B cell (primary cell): ENCODE measurements around the gene FUS. TPM values are rescaled to one million over a fixed set of nuclear protein-coding genes. Genes with fewer than 3 reads are reported as not detected.

ENCODE experiments used
- ATAC-seq: fragments of 200-7000 bp; cut with Tn5 transposase; one replicate; pipeline ENCODE4 v1.10.0; 2021; ENCODE audit warnings: low read depth, mild to moderate bottlenecking, moderate number of reproducible peaks, moderate library complexity
- CTCF ChIA-PET: fragments of 350-600 bp; sonication (Branson Sonifier 250); formaldehyde crosslinking; loops from one replicate; lab custom pipeline; 2021; ENCODE audit warnings: antibody characterized with exemption, inconsistent platforms; lab: Charles Lee
- POLR2A ChIA-PET: fragments of 350-600 bp; sonication (Branson Sonifier 250); formaldehyde crosslinking; loops from one replicate; lab custom pipeline; 2021; ENCODE audit warnings: antibody characterized with exemption; lab: Charles Lee
- DNase-seq: peaks from one replicate; pipeline ENCODE4 v3.0.0; 2013
- H2AFZ ChIP-seq: 2 replicates; pipeline ENCODE4 v1.6.1; 2012; ENCODE audit warnings: mild to moderate bottlenecking, low read depth, low read length; ENCODE audit not compliant: insufficient read depth, poor library complexity, severe bottlenecking
- H3K27ac ChIP-seq, 2 donors: 1 replicate in 1 of 2; 2 replicates in 1 of 2; pipeline ENCODE4 v1.5.1; 2012 to 2013; ENCODE audit warnings: low read length in 2 of 2, mild to moderate bottlenecking in 2 of 2, moderate library complexity in 1 of 2
- H3K27me3 ChIP-seq, 4 experiments: fragments of 200-600 bp in 1 of 4; sonication (generic) in 1 of 4; replicated peaks in 1 of 4; 1 replicate in 2 of 4; 2 replicates in 2 of 4; pipeline versions ENCODE4 v1.6.1 to v1.7.0; 2013 to 2016; ENCODE audit warnings: low read length in 3 of 4, mild to moderate bottlenecking in 2 of 4, mixed read lengths in 1 of 4, moderate library complexity in 1 of 4; ENCODE audit not compliant: insufficient read depth in 4 of 4, control insufficient read depth in 3 of 4; ENCODE audit errors: control extremely low read depth in 1 of 4
- H3K36me3 ChIP-seq, 2 experiments: replicated peaks in 1 of 2; 1 replicate in 1 of 2; 2 replicates in 1 of 2; pipeline versions ENCODE4 v1.6.1 to v1.7.1; 2013; ENCODE audit warnings: low read length in 1 of 2; ENCODE audit not compliant: insufficient read depth in 2 of 2, control insufficient read depth in 1 of 2; ENCODE audit errors: control extremely low read depth in 1 of 2, extremely low read depth in 1 of 2
- H3K4me1 ChIP-seq, 2 donors: fragments of 200-600 bp in 1 of 2; sonication (generic) in 1 of 2; 1 replicate in 1 of 2; 2 replicates in 1 of 2; pipeline versions ENCODE4 v1.5.1 to v1.6.1; 2013 to 2017; ENCODE audit warnings: low read length in 2 of 2; ENCODE audit not compliant: control insufficient read depth in 2 of 2, insufficient read depth in 2 of 2
- H3K4me2 ChIP-seq: replicated peaks from 2 replicates; pipeline ENCODE3; 2012; ENCODE audit warnings: mild to moderate bottlenecking, low read depth, low read length; ENCODE audit not compliant: poor library complexity, severe bottlenecking
- H3K4me3 ChIP-seq, 5 experiments: fragments of 200-600 bp in 1 of 5; sonication (generic) in 1 of 5; 1 replicate in 3 of 5; 2 replicates in 2 of 5; pipeline versions ENCODE4 v1.5.1 to v1.7.0; 2011 to 2016; ENCODE audit warnings: low read length in 4 of 5, mild to moderate bottlenecking in 4 of 5, low read depth in 2 of 5, control low read depth in 1 of 5, moderate library complexity in 1 of 5; ENCODE audit not compliant: insufficient read depth in 1 of 5; ENCODE audit errors: control extremely low read depth in 1 of 5, extremely low read depth in 1 of 5
- H3K79me2 ChIP-seq: fragments of 200-600 bp; sonication (generic); one replicate; pipeline ENCODE4 v1.6.0; 2016; ENCODE audit warnings: low read length; ENCODE audit not compliant: control insufficient read depth, insufficient read depth
- H3K9ac ChIP-seq: fragments of 200-600 bp; sonication (generic); 2 replicates; pipeline ENCODE4 v1.6.1; 2017; ENCODE audit warnings: mild to moderate bottlenecking, low read length, moderate library complexity
- H3K9me3 ChIP-seq, 3 donors: one replicate each; pipeline versions ENCODE4 v1.6.1 to v1.7.1; 2013; ENCODE audit warnings: low read length in 2 of 3; ENCODE audit not compliant: control insufficient read depth in 2 of 3, insufficient read depth in 1 of 3; ENCODE audit errors: control extremely low read depth in 1 of 3
- H4K20me1 ChIP-seq: 2 replicates; pipeline ENCODE4 v1.6.0; 2012; ENCODE audit warnings: mild to moderate bottlenecking, low read length; ENCODE audit not compliant: insufficient read depth, control insufficient read depth, poor library complexity, severe bottlenecking
- H3K27ac Mint-ChIP-seq: one replicate; pipeline ENCODE4 v1.8.0; 2021; ENCODE audit warnings: mixed read lengths
- H3K27me3 Mint-ChIP-seq: one replicate; pipeline ENCODE4 v1.8.0; 2021; ENCODE audit warnings: mixed read lengths
- H3K4me1 Mint-ChIP-seq: one replicate; pipeline ENCODE4 v1.8.0; 2021; ENCODE audit warnings: mixed read lengths
- H3K4me3 Mint-ChIP-seq: one replicate; pipeline ENCODE4 v1.8.0; 2021; ENCODE audit warnings: mixed read lengths
- H3K9me3 Mint-ChIP-seq: one replicate; pipeline ENCODE4 v1.8.0; 2022; ENCODE audit warnings: mixed read lengths; ENCODE audit not compliant: insufficient read depth
- EZH2 ChIP-seq: IDR thresholded peaks from 2 replicates; pipeline ENCODE4 v1.6.1; 2012; ENCODE audit warnings: borderline replicate concordance, low read depth, mild to moderate bottlenecking, moderate library complexity, low read length; ENCODE audit not compliant: insufficient read depth, poor library complexity, severe bottlenecking
- WGBS: methylation state at CpG from one replicate; pipeline ENCODE4 v1.1.5; 2013; ENCODE audit warnings: missing lambda C conversion rate; ENCODE audit not compliant: insufficient coverage; 5-methylcytosine and 5-hydroxymethylcytosine counted together
- intact Hi-C: fragments of 100-400 bp; cut with micrococcal nuclease; formaldehyde crosslinking; loops from one replicate; pipeline ENCODE4 v1.10.0; 2022
- polyA plus RNA-seq: library from polyadenylated mRNA; depleted of rRNA; stranded (reverse); fragments of >200 nt; gene quantifications from 2 replicates; pipeline ENCODE4 v1.2.3, GENCODE V29; 2012
- total RNA-seq, 2 donors: library from RNA; stranded (reverse); fragments of 120-200 nt in 1 of 2; gene quantifications; 1 replicate in 1 of 2; 2 replicates in 1 of 2; pipeline versions ENCODE4 v1.2.3 to v1.2.4, GENCODE V29; 2013 to 2022
- TF ChIP-seq, protein P1 (sequence below): fragments of 200-600 bp; IDR thresholded peaks from one replicate; pipeline ENCODE4 v1.8.0; 2022; ENCODE audit warnings: antibody characterized with exemption, mild to moderate bottlenecking

The FUS gene
- total and polyA plus RNA-seq, 2 donors (not counting 1 experiment from before 2014, with no cell fraction given) = 181 to 597 TPM

DNA sequence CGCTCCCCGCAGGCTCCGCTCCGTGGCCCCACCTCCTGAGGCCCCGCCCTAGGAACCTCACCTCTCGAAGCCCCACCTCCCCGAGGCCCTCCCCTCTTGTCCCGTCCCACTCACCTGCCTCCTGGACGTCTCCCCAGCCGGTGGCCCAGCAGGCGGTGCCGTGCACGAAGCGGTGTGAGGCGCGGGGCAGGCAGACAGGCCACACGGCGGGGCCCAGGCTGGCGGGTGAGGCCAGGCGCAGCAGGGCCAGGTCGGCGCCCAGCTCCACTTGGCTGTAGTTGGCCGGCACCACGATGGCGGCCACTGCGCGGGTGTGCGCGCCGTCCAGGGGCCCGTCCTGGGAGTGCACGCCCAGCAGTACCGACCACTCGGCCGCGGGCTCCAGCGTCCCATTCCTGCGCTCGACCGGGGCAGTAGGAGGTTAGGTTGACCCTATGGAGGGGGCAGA lies 31.6 kb upstream of the FUS start:
- Histone ChIP-seq H3K27me3 (peaks cover 0 to 3% (median 0%) of the 10 kb centered on the region in 4 experiments), H3K4me3 (no peak overlapping the region), H3K27ac (no peak overlapping the region), H3K4me2 (no peak overlapping the region), H3K79me2 (no peaks in the 10 kb centered on the region), H3K9me3 (no peaks in the 10 kb centered on the region), H3K9ac (no peak overlapping the region), H4K20me1 (no peaks in the 10 kb centered on the region), H3K4me1 (peaks cover 0 to 2% of the 10 kb centered on the region in 2 donors), H3K36me3 (no peaks in the 10 kb centered on the region), H2AFZ (no peak overlapping the region)
- Mint-ChIP-seq H3K4me1 (peaks cover 5% of the 10 kb centered on the region), H3K27me3 (peaks cover 13% of the 10 kb centered on the region), H3K4me3 (no peak overlapping the region), H3K27ac (no peak overlapping the region), H3K9me3 (no peaks in the 10 kb centered on the region)
- intact Hi-C loops = no loop called here
- 76% methylated on average over 37 of the region's 40 CpGs for WGBS
- ChIA-PET CTCF (no interaction called here), POLR2A (interaction anchor here (0.5 kb wide), 1 partner anchor 132 kb away, joined by 4 read pairs; no protein-coding TSS in a partner anchor)
- no peak for DNase-seq
- no peak for ATAC-seq
- no peak for TF ChIP-seq EZH2
- TF ChIP-seq, protein P1, sequence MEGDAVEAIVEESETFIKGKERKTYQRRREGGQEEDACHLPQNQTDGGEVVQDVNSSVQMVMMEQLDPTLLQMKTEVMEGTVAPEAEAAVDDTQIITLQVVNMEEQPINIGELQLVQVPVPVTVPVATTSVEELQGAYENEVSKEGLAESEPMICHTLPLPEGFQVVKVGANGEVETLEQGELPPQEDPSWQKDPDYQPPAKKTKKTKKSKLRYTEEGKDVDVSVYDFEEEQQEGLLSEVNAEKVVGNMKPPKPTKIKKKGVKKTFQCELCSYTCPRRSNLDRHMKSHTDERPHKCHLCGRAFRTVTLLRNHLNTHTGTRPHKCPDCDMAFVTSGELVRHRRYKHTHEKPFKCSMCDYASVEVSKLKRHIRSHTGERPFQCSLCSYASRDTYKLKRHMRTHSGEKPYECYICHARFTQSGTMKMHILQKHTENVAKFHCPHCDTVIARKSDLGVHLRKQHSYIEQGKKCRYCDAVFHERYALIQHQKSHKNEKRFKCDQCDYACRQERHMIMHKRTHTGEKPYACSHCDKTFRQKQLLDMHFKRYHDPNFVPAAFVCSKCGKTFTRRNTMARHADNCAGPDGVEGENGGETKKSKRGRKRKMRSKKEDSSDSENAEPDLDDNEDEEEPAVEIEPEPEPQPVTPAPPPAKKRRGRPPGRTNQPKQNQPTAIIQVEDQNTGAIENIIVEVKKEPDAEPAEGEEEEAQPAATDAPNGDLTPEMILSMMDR = no peak

DNA sequence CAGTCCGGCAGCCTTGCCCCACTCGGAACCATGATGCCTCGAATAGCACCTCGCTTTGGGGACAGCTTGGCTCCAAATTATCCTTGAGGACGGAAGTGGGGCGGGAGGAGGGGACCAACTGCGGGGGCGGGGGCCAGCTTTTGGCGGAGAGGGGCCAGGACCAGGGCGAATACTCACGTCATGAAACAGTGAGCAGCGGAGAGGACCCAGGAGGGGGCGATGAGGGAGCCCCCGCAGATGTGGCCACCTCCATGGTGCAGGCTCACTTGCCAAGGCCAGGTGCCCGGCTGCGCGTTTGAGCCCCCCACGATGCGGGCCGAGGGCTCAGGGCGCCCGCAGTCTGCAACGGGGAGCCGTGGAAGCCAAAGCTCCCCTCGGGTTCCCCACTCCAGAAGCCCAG lies 31.0 kb upstream of the FUS start:
- ATAC-seq = no peak
- Histone ChIP-seq H3K9ac (no peak overlapping the region), H3K4me2 (no peak overlapping the region), H2AFZ (no peak overlapping the region), H4K20me1 (no peaks in the 10 kb centered on the region), H3K36me3 (no peaks in the 10 kb centered on the region), H3K9me3 (no peaks in the 10 kb centered on the region), H3K27ac (no peak overlapping the region), H3K27me3 (peaks cover 0 to 3% (median 1%) of the 10 kb centered on the region in 4 experiments), H3K4me3 (no peak overlapping the region), H3K79me2 (no peaks in the 10 kb centered on the region), H3K4me1 (no peaks in the 10 kb centered on the region)
- TF ChIP-seq EZH2 = no peak
- TF ChIP-seq, protein P1 = no peak
- DNase-seq = no peak
- CTCF ChIA-PET = no interaction called here
- Mint-ChIP-seq H3K9me3 (no peaks in the 10 kb centered on the region), H3K4me3 (no peak overlapping the region), H3K27me3 (peaks cover 13% of the 10 kb centered on the region), H3K27ac (no peak overlapping the region), H3K4me1 (no peaks in the 10 kb centered on the region)
- POLR2A ChIA-PET = no interaction called here
- 97% methylated on average over 25 of the region's 25 CpGs for WGBS
- intact Hi-C loops = no loop called here
